ENCODE data around the gene GSG1. TPM values are rescaled to one million over a fixed set of nuclear protein-coding genes. Genes with fewer than 3 reads are reported as not detected.

The GSG1 gene
- total RNA-seq, 1 donor from 2014 or later = not detected

Other genes with a start within 250 kb of the GSG1 start
- 8.1 to 13.1 TPM (median 10.5 TPM) in 3 replicates for gene GPRC5A, start 212.1 kb downstream of the GSG1 start, total RNA-seq
- not detected in 3 replicates for gene GPRC5D, start 151.5 kb downstream of the GSG1 start, total RNA-seq
- gene HEBP1, start 103.4 kb downstream of the GSG1 start, total RNA-seq = 39.7 to 52.3 TPM (median 50.7 TPM) in 3 replicates
- 3.4 to 5.0 TPM (median 3.8 TPM) in 3 replicates for gene FAM234B, start 59.3 kb downstream of the GSG1 start, total RNA-seq
- 30.7 to 58.3 TPM (median 35.7 TPM) in 3 replicates for gene EMP1, start 93.1 kb upstream of the GSG1 start, total RNA-seq

All from chondrocyte (in vitro differentiated cells).